Measurements from ENCODE around the gene MSTO1.
"Not testable (repeated sequence)": the region's sequence is repeated elsewhere in the genome, so short reads cannot be mapped to it uniquely, and the experiment has no call there.

Gene MSTO1

DNA sequence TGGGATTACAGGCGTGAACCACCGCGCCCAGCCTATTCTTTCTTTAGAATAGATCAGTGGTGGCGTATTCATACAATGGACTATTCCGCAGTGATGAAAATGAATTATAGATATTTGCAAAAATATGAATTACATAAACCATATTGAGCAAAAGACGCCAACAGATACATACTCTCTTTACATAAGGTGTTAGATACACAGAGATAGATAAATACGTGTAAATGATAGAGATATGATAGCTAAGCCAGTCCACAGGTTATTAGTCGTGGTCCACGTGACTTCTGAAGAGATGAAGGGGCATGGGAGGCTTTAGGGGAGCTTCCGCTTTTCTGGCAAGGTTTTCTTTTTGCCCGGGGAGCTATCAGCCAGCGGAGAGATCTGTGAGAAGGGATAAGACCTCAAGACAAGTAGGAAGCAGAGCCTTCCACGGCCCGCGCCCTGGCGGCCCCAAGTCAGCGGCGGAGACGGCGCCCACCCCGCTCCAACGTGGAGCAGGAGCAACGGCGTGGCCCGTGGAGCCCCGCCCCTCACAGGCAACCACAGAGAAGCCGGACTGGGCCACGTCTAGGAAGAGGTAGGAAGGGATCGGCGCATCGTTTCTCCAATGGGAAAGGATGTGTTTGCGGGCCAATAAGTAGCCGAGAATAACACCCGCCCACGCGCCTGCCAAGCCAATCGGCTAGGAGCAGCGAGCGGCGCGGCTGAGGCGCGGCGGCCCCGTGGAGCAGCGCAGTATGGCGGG is at the start of gene MSTO1:
MSTO1 (plus strand) TSS at position 704 of the 742 bp plus-strand sequence; CDS start at position 735, 31 bp downstream.
- peak; percentile 93 for DNase-seq

- DNase-seq = peak; percentile 68
Observed at GRCh38 chr1:155561779-155562580, 48.0 kb upstream of the MSTO1 start.

DNA sequence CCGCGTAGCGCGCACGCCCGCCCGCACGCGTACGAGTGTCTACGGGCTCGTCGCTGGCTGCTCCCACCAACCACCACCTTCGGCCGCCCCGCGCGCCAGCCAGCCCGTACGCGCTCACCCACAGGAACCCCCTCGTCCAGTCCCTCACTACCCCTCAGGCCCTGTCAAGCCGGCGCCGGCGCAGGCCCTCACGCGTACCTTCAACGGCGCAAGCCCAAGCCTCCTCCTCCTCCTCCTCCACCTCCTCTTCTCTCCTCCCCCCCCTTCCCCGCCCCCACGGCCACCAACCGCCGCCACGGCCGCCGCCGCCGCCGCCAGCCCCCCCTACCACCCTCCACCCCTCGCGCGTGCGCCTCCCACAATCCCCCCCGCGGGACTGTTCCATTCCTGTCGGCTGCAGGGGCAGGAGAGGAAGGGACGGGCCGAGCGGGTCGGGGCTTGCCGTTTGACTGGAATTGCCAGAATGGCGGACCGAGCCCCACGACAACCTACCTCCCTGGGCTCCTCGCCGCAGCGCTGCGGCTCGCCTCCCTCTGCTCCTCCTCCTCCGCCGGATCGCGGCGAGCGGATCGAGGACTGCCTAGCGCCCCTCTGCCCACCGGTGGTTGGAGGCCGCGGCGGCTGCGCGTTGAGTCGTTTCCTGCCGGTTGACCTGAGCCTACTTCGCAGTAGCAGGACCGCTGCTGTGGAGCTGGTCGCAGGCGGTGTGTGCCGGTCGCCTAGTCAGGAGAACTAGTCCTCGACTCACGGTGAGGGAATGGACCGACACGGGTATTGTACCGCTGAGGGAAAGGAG is 47.2 kb upstream of the MSTO1 start, which contains the start of gene ASH1L:
ASH1L (minus strand) TSS at position 223 of the 796 bp plus-strand sequence. CDS start 41,284 bp downstream, outside the sequence.
- DNase-seq = peak; percentile 90

DNA sequence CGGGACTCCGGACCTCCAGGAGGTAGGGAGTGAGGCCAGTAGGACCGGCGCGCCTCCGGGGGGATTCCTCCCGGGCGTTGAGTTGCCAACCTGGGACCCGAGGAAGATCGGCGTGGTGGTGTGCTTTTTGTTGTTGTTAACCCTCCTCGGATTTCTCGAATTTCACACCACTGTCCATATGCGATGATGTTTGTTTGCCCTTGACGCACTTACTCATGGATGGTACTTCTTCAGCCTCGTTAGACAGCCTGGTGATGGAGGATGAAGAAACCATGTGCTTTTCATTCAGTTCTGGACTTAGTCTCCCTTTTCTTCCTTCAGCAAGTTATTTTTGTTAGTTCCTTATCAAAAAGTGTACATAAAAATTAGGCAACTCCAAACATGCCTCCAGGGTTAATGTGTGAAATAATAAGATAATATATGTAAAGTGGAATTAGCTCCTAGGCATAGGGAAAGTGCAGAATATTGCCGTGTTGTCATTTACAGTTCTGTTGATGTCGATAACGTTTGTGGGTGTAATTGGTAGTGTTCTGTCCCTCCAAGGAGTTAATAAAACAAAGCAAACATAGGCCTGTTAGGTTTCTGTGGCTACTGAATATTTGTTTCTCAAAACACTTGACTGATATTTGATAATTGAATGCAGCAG is 46.5 kb upstream of the MSTO1 start:
- not testable (repeated sequence) for DNase-seq

GRCh38 chr1:155569988-155570592 is 39.9 kb upstream of the MSTO1 start:
- no peak for DNase-seq

- no peak for DNase-seq
Observed at GRCh38 chr1:155570593-155570990, 39.4 kb upstream of the MSTO1 start.

- no peak for DNase-seq
Observed at GRCh38 chr1:155574077-155574476, 35.9 kb upstream of the MSTO1 start.

DNA sequence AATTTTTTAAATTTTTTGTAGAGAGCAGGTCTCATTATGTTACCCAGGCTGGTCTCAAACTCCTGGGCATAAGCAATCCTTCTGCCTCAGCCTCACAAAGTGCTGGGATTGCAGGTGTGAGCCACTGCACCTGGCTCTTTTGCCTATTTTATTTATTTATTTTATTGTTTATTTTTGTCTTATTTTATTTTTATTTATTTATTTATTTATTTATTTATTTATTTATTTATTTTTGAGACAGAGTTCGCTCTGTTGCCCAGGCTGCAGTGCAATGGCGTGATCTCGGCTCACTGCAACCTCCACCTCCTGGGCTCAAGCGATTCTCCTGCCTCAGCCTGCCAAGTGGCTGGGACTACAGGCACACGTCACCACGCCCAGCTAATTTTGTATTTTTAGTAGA is 34.4 kb upstream of the MSTO1 start:
- DNase-seq = not testable (repeated sequence)

- not testable (repeated sequence) for DNase-seq
Observed at GRCh38 chr1:155583846-155584245, 26.2 kb upstream of the MSTO1 start.

DNA sequence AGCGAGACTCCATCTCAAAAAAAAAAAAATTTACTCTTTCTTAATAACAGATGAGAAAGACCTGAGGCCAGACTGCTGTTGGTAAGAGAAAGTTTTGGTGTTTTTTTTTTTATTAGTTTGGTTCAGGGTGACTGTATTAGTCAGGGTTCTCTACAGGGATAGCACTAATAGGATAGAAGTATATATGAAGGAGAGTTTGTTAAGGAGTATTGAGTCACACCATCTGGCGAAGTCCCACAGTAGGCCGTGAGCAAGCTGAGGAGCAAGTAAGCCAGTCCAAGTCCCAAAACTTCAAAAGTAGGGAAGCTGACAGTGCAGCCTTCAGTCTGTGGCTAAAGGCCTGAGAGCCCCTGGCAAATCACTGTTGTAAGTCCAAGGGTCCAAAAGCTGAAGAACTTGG is 20.7 kb upstream of the MSTO1 start:
- DNase-seq = not testable (repeated sequence)

DNA sequence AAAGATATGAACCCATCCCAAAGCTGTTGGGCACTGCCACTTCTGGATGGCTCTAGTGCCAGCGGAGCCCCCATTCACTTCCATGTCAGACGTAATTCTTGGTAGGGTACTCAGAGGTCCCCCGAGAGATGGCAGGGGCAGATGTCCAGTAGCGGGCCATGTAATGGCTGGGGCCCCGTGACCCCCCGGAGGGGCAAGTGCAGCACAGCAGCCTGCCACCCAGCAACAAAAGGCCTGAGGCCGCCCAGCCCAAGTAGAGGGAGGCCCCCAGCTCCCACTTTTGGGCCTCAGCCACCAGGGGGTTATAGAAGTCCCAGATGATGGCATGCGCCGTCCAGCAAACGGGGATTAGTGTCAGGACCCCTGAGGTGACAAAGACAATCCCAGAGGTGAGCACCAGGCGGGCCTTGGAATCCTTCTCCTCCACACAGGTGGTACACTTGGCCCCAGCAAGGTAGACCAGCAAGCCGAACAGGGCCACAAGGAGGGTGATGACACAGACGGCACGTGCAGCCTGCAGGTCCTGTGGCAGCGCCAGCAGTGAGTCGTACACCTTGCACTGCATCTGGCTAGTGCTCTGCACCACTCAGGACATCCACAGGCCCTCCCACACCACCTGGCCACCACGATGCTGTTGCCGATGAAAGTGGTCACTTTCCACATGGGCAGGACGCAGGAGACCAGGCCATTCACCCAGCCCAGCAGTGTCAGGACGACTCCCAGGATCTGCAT is 19.3 kb upstream of the MSTO1 start:
- not testable (repeated sequence) for DNase-seq

GRCh38 chr1:155591770-155592169 is 18.2 kb upstream of the MSTO1 start:
- DNase-seq = no peak

GRCh38 chr1:155595877-155596474 is 14.0 kb upstream of the MSTO1 start:
- not testable (repeated sequence) for DNase-seq

- no peak for DNase-seq
Observed at GRCh38 chr1:155596864-155597263, 13.2 kb upstream of the MSTO1 start.

DNA sequence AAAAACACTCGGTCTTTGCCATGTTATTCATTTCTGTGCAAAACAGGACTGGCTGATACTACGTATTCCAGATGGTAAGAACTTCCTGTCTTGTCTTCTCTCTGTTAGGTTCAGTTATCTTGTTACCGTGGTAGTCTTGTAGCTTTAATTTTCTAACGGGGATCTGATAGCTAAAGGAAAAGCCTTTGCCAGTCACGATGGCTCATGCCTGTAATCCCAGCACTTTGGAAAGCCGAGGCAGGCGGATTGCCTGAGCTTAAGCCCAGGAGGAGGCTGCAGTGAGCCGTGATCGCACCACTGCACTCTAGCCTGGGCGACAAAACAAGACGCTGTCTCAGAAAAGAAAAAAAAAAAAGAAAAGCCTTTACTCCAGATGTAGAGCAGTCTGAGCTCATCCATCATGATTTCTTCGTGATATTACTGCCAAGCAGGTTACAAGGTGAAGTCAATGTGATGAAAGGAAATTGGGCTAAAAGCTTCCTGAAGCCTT is 11.1 kb upstream of the MSTO1 start:
- DNase-seq = no peak

- not testable (repeated sequence) for DNase-seq
Observed at GRCh38 chr1:155599828-155600572, 10.0 kb upstream of the MSTO1 start.

GRCh38 chr1:155607708-155608107 is 2.3 kb upstream of the MSTO1 start:
- DNase-seq = no peak

DNA sequence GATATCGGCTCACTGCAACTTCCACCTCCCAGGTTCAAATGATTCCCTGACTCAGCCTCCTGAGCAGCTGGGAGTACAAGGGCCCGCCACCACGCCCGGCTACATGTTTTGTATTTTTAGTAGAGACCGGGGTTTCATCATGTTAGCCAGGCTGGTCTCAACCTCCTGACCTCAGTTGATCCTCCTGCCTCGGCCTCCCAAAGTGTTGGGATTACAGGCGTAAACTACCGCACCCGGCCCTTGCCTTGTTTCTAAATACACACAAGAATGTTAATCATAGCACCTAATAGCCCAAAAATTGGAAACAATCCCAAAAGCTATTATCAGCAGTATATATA is 1.2 kb upstream of the MSTO1 start:
- no peak for DNase-seq

DNA sequence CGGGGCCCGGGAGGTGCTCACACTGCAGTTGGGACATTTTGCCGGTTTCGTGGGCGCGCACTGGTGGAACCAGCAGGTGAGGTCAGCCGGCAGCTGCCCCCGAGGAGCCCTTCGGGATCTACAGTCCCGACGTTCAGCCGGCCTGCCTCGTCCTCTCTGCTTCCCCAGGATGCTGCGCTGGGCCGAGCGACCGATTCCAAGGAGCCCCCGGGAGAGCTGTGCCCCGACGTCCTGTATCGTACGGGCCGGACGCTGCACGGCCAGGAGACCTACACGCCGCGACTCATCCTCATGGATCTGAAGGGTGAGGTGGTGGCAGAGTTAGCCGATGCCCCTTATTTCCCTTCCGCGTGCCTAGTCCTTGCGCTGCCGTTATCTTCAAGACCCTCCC is 234 bp downstream of the MSTO1 start:
- DNase-seq = not testable (repeated sequence)

DNA sequence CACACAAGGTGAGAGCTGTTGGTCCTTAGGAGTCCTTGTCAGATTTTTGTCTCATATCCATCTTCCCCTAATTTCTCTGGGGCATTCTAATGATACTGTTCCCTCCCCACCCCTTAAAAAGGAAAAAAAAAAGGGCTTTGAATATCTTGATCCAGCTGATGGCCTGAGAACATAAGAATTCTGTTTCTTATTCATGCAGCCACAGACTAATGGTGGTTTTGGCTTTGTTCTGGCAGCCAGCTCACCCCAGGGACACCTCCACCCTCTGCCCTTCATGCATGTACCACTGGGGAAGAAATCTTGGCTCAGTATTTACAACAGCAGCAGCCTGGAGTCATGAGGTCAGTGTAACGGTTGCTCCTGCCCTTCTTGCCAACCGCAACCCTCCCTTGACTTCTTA is 3.2 kb downstream of the MSTO1 start:
- DNase-seq = not testable (repeated sequence)
